Fibroblast of lung (primary cell): Measurements from ENCODE around the gene TASP1.

ENCODE experiments used
- CTCF ChIP-seq, 2 donors: IDR thresholded peaks in 1 of 2; conservative IDR thresholded peaks in 1 of 2; 1 replicate in 1 of 2; 2 replicates in 1 of 2; pipeline ENCODE4 v1.5.1; 2011 to 2012; ENCODE audit warnings: low read length in 2 of 2, control low read depth in 1 of 2, inconsistent platforms in 1 of 2, low read depth in 1 of 2, mild to moderate bottlenecking in 1 of 2
- EZH2 ChIP-seq: IDR thresholded peaks from 2 replicates; pipeline ENCODE4 v1.5.1; 2012; ENCODE audit warnings: low read length, control low read depth, mild to moderate bottlenecking; ENCODE audit errors: missing control alignments

DNA sequence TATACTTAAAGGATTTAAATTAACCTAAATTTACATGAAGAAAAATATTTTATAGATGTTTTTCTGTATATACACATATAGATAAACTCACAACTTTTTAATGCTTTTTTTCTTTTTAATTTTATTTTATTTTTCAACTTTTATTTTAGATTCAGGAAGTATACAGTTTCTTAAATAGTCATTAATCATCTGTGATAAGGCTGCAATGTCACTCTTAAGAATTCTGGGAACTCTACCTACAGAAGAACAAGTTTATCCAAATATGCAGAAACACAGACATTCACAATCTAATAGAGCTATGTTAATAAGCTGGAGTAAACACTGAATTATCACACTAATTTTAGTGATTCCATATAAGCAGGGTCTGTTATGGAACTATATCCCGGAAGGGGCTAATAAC, 181.2 kb downstream of the TASP1 start:
- TF ChIP-seq CTCF (conservative IDR thresholded peaks at IDR 0.05 in 1 of 2, IDR thresholded peaks at IDR 0.05 in 1 of 2; ENCODE audit: low read depth in 1 of 2, low read length in 2 of 2) (no peak), EZH2 (no peak)
